Measurements from ENCODE around the gene ABCA2.

ABCA2 gene

DNA sequence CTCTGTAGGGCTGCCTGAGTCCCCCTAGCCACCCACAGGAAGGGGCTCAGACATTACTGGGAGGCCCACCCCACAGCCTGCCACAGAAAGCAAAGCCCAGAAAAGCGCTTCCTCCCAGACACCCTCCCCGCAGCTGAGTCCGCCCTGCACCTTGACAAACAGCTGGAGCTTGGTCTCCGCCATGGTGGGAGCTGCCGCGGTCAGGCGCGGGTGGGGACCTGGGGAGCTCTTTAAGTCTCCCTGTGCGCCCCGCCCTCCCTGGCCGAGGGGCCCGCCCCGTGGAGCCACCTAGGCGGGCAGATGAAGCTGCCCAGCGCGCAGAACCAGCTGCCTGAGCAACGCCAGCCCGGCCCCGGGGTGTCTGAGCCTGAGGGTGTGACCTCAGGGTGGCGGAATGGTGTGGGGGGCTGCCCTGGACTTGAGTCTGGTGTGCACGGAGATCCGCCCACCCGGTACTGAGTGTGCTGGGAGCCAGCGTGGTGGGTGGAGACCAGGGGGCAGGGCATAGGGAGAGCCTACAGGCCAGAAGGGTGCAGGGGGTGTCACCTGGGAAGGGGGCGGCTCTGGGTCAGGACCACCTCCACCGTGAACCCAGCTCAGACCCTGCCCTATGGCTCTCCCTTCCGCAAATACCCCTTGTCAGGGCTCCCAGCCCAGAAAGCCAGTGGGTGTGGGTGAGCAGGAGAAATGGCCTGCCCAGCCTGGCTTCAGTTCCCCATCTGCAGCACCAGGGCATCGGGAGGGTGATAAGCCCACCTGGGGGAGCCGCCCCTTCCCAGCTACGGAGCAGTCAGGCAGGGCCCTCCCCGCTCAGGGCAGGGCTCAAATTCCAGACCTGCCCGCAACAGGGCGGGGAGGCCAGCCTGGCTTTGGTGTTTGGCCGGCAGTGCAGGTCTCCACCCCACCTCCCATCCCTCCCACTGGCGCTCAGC, 31.4 kb downstream of the ABCA2 start, which contains the start of gene CLIC3:
Gene CLIC3, minus strand, starts transcription at position 208 of the 932 bp plus-strand sequence. Its CDS starts 25 bp downstream, at position 183.
- DNase-seq (ENCODE audit: low read depth in 3 of 3), result no peak

DNA sequence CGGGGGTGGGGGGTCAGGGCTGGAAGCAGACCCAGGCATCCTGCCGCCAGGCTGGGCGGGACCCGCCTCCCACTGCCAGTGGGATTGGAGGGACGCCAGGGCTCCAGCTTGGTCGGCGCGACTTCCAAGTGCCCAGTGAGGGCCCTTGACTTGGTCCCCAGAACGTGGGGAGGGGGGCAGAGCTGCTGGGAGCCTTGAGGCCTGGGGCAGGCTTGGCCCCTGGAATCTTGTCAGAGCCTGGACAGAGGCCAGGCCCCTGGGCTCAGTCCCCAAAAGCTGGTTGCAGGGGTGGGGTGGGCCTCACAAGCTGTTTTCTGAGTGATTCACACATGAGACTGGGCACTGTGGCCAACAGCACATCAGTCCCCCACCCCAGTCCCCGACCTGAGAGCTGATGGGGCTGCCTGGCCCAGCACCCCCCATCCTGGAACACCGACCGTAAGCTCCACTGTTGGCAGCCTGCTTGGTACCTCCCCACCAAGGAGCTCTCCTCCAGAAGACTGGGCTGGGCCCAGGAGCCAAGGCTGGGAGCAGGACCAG, 32.2 kb downstream of the ABCA2 start:
- DNase-seq (ENCODE audit: low read depth in 3 of 3), result no peak

DNA sequence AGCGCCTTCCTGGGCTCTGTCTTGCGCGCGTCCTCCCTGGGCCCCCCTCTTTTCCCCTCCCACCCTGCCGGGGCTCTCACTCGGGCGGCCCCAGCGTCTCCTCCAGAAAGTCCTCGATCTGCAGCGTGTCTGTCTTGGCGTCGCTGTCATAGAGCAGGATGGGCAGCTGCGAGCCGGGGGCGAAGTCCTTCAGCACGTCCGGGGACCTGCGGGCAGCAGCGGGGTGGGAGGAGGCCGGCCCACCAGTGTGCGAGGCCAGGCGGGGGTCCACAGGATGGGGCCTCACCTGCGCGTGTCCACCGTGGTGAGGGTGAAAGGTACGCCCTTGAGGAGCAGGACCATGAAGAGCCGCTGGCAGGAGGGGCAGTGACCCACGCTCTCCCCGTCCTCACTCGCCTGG, 32.7 kb downstream of the ABCA2 start:
- no peak for DNase-seq (ENCODE audit: low read depth in 3 of 3)

DNA sequence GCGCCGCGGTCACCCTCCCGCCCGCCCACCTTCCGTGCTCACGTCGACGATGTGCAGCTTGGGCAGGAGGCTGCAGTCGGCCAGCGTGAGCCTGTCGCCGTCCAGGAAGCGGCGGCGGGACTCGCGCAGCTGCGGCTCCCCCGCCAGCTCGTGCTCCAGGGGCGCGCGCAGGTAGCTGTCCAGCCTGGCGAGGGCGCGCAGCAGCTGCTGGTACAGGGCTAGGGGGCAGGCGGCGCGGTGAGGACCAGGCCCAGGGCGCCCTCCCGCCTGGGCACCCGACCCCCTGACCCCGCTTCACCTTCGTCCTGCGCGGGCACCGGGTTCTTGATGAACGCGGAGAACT, 33.2 kb downstream of the ABCA2 start:
- DNase-seq (ENCODE audit: low read depth in 3 of 3), result no peak

DNA sequence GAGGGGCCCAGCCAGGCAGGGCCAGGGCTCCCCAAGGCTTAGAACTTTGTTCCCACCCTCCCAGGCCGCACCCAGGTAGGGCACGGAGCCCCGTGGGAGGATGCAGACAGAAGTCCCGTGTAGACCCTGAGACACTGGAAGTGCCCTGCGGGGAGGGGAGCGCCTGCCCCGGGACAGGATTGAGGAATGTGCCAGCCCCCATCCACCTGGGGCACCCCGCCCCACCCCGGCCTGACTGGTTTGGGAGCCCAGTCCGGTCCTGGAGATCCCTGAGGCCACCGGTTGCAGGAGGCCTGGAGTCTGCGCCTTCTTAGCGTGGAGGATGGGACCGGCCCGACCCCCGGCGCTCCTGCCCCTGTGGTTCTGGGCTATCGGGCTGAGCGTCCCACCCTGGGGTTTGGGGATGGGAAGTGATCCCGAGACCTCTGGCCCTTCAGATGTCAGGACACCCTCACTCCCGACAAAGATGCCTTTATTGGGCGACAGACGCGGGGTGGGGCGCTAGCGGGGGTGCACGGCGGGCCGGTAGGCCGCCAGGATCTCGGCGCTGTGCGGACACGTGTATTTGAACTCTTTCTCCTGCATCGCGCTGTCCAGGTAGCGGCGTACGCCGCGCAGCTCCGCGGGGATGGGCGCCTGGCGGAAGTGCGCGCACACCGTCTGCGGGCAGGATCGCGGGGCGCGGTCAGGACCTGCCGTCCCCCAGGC, 33.7 kb downstream of the ABCA2 start:
- DNase-seq (ENCODE audit: low read depth in 3 of 3), result no peak

DNA sequence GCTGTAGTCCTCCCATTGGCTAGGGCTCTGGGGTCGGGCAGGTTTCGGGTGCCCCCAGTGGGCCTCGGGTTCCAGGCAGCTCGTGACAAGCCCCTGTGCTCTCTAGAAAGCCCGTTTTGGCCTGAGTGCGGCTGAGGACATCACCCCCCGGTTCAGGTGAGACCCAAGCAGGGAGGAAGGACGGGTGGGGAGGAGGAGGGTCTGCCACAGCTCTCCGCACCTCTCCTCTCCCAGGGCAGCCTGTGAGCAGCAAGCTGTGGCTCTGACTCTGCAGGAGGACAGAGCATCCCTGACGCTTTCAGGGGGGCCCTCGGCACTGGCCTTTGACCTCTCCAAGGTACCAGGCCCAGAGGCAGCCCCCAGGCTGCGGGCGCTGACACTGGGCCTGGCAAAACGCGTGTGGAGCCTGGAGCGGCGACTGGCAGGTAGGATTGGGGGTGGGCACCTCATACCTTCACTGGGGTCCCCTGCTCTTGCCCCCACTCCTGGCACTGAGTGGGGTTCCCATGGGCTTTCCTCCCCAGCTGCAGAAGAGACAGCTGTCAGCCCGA, 35.1 kb downstream of the ABCA2 start:
- DNase-seq (ENCODE audit: low read depth in 3 of 3), result no peak

DNA sequence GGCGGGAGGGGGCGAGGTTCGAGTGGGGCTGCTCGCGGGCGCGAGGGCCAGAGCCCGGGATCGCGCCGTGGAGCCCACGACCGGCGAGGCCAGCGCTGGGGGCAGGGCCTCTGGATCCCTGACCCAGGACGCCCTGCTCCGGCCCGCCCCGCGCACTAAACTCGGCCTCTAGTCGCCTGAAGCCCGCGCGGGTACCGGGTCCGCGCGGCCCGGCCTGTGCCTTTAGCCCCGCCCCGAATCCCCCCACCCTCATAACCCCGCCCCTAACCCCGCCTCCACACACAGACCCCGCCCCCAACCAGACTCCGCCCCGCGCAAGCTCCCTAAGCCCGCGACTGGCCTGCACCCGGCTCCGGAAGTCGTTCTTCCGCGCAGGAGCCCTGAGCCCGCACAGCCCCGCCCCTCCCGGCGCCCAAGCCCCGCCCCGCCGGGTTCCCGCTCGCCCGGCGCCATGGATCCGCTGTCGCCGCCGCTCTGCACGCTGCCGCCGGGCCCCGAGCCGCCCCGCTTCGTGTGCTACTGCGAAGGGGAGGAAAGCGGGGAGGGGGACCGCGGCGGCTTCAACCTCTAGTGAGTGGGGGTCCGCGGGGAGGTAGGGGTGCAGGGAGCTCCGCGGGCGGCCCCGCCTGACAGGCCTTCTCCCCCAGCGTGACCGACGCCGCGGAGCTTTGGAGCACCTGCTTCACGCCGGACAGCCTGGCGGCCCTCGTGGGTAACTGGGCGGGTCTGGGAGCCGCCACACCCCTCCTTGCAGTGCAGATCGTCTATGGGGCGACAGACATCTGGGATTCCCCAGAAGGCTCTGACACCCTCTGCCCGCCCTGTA, 35.8 kb downstream of the ABCA2 start, which contains the start of gene PAXX:
Gene PAXX, plus strand, starts transcription at position 430 of the 826 bp plus-strand sequence. Its CDS starts 22 bp downstream, at position 452.
- DNase-seq (ENCODE audit: low read depth in 3 of 3), result peak; percentile 88 to 97 (median 91)

DNA sequence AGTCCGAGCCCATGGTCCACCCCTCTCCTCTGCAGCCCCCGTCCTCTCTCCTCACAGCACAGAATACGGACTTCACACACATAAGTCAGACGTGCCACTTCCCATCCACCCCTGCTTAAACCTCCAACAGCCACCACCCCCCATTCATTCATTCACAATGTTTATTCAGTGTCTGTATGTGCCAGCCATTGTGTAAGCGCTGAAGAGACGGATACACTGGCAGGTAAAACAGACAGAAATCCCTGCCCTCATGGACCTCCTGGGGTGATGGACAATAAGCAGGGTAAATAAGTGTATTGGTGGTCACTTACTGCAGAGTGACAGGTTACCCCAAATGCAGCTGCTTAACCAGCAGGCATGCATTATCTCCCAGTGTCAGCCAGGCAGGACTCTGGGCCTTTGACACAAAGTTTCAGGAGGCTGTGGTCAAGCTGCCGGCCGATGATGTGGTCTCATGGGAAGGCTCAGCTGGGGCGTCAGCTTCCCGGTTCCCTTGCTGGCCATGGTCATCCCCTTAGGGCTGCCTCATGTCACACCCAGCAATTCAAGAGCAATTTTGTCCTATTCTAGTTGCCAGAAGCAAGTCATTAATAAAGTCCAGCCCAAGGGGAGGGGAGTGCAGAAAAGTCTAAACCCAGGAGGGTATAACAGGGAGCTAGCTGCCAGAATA, 37.7 kb downstream of the ABCA2 start:
- DNase-seq (ENCODE audit: low read depth in 3 of 3), result no peak

DNA sequence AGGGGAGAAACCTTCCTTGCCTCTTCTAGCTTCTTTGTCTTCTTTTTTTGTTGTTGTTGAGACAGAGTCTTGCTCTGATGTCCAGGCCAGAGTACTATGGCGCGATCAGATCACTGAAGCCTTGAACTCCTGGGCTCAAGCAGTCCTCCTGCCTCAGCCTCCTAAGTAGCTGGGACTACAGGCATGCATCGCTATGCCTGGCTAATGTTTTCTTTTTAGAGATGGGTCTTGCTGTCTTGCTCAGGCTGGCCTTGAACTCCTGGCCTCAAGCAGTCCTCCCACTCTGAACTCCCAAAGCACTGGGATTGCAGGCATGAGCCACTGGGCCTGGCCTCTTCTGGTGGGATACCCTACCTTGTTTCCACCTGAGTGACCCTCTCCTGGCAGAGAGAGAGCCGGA, 39.2 kb downstream of the ABCA2 start:
- no peak for DNase-seq (ENCODE audit: low read depth in 3 of 3)

DNA sequence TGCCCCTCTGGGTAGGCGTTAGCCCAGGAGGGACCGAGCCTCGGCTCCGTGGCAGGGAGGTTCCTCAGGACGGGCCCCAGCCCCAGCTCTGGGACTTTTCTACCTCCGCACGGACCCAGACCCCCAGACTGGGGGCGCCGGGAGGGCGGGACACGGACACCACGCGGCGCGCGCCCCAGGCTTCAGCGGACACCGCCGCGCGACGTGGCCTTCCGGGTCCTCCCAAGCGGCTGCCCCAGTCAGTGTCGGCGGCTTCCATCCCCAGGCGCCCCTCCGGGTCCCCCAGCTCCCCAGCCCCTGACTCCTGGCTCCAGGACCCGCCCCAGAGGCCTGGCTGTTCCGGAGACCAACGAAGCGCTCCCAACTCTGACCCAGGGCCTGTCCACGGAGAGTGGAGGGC, 42.2 kb downstream of the ABCA2 start:
- no peak for DNase-seq (ENCODE audit: low read depth in 3 of 3)

DNA sequence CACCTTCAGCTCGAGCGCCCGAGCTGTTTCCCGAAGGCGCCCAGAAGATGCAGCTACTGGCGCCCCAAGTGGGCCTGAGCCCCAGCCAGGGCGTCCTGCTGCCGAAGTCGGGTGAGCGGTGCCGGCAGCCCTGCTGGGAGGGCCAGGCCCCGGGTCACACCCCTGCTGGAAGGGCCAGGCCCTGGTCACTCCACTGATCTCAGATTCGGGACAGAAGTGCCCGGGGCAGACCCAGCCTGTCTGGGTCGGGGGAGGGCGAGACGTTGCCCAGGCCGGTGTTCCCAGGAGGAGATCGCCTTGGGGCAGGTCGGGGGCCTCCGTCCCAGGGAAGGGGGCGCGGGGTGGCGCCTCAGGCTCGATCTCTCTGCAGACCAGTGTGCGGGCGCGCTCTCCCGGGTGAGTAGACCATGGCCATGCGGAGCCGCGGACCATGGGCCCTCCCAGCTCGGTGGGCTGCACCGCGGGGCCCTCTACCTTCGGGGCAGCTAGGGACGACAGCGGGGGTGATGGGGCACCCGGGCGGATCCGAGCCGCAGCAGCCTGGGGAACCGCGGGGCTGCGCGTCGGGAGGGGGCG, 42.9 kb downstream of the ABCA2 start:
- no peak for DNase-seq (ENCODE audit: low read depth in 3 of 3)

DNA sequence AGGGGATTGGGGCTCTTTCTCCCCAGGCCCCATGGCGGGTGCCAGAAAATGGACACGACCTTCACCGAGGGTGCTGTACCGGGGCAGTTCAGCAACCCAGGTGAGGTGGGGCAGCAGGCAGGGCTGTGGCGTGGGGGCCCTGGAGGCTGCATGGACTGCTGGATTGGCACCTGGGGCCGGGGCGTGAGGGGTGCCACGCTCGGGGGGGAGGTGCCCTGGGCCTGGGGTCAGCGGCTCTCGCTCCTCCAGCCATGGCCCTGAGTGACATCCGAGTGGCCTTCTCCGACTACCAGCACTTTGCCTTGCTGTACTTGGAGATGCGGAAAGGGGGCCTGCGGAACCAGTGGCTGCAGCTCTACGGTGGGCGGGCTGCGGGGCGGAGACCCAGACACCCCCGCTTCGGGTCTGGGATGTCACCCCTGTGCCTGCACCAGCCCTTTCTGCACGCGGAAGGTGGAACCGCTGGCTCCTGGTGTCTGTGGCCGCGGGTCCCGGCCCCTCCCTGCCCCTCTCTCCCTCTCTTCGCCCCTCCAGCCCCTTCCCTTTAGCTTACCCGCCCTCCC, 43.5 kb downstream of the ABCA2 start:
- no peak for DNase-seq (ENCODE audit: low read depth in 3 of 3)

DNA sequence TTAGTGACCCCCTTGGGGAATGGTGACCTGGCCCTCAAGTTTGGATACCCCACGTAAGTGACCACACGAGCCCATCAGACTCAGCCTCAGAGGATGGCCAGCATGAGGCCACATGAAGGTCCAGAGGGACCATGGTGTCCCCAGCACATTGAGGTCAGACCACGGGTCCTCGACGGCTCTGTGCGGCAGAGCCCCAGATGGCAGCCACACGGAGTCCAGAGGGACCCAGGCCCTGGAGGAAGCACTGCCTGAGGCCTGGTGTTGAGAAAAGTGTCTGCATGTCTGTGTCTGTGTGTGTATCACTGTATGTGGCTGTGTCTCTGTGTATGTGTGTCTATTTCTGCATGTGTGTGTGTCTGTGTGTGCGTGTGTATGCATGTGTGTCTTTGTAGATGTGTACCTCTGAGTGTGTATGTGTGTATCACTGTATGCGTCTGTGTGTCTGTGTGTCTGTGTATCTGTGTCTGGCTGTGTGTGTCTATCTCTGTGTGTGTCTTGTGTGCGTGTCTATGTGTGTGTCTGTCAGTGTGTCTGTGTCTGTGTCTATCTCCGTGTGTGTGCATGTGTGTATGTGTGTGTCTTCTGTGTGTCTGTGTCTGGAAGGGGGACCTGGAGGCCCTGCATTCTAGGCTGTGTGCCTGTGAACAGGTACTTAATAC, 44.3 kb downstream of the ABCA2 start:
- DNase-seq (ENCODE audit: low read depth in 3 of 3), result no peak

DNA sequence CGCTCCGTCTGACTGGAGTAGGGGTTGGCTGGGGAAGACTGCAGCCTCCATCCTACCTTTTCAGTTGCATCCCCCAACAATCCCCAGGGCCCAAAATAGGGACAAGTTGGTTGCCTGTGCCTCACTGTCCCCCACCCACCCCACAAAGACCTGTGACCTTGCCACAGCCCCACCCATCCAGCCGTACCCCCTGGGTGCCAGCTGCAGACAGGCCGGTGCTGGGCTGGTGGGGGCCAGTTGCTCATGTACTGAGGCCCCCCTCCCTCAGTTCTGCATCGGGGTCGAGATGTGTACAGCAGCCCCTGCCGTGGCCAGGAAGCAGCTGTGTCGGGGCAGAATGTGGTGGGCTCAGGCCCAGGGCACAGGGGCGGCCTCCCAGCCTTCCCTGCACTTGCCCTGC, 44.9 kb downstream of the ABCA2 start:
- no peak for DNase-seq (ENCODE audit: low read depth in 3 of 3)

DNA sequence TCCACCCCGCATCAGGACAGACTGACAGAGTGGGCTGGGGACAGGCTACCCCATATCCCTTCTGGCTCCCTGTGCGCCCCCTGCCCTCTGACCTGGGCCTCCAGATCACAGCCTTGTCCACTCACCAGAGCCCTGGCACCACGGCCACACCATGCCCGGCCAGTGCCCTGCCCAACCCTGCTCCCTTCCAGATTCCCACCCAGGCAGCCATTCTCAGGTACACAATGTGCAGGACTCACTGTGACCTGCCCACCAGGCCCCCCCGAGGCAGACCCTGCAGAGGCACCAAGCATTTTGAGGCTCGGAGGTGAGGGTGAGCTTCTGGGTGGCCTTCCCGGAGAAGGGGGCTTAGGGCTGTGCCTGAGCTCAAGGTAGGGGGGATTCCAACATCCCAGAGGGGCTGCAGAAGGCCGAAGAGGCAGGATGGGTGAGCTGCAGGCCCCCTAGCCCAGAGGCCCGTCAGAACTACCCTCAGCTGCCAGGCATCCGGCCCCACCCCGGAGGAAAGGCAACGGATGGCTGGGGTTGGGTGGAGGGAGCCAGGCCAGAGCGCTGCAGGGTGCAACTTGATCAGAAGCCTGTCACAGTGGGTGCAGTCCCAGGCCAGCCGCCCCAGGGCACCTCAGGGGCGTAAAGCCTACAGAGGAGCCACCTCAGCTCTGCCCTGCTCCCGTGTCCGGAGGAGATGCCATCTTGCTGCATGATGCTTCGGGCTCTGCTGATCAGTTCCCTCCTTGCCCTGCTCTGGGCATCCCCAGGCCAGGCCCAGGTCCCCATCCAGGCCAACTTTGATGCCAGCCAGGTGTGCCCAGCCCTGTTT, 45.6 kb downstream of the ABCA2 start, which contains the start of gene LCNL1:
Gene LCNL1, plus strand, starts transcription at position 762 of the 820 bp plus-strand sequence. CDS start 594 bp downstream, outside the sequence.
- no peak for DNase-seq (ENCODE audit: low read depth in 3 of 3)

DNA sequence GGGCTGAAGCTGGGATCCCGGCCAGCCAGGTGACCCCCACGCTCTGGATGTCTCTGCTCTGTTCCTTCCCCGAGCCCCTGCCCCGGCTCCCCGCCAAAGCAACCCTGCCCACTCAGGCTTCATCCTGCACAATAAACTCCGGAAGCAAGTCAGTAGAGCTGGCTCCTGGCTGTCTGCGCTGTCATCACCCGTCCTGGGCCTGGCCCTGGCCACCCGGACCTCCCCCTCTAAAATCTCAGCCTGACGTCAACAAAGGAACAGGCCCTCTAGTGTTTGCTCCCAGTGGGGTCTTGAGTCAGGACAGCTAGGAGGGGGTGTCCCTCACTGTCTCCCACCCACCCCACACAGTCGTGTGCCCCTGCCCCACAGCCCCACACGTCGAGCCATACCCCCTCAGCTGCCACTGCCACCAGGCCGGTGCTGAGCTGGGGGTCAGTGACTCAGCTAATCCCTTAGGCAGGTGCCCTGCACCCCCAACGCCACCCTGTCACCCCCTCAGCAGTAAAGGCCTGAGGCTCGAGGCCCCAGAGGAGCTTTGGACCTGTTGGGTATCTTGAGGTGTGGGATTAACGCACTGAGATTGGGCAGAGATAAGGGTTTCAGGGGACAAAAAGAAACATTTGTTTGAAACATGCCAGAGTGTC, 46.3 kb downstream of the ABCA2 start:
- DNase-seq (ENCODE audit: low read depth in 3 of 3), result no peak

DNA sequence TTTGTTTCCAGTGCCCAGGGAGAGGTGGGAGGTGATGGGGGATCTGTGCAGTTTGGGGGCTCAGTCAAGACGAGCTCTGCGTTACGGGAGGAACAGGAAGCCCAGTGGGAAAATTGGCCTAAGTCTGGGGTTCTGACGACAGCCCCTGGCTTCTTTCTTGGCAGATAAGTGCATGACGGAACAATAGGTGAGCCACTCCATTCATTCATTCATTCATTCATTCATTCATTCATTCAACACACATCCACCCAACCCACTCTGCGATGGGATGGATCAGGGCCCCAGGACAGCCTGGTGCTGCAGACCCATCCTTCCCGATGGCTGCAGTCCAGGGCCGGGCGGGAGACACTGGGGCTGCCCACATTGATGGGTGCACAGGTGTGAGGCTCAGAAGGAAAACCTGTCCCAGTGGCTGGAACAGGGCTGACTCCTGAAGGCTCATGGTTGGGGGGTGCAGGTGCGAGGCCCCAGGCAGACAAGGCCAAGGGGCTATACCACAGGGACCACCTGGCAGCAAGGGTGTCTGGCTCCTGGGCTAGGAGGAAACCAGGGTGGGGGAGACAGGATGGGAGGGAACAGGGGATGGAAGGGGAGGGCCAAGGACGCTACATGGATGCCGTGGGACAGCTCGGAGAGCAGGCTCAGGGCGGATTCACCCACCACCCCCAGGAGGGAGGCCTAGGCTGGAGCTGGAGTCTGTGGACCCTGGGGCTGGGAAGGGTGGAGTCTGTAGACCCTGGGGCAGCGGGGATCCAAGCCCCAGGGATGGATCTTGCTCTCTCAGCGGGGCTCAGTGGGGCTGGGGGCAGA, 47.2 kb downstream of the ABCA2 start:
- no peak for DNase-seq (ENCODE audit: low read depth in 3 of 3)
